ENCODE measurements around the gene GPR37.

DNA sequence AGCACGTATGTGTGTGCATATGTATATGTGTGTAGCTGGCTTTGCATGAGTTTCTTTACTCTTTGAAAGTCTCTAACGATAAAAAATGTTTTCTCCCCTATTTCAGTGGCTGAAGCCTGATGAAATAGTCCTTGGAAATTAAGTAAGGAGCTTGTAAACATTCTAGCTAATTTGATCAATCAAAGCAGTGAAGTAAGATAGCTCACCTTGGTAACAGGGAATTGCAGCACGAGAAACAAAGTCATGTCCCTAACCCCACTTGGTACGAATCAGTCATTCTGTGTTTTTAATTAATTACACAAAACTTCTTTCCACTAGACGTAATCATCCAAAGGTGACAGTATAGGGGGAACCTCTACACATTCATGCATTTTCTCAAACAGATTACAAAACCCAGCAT, 41.5 kb downstream of the GPR37 start:
- TF ChIP-seq, protein P1, sequence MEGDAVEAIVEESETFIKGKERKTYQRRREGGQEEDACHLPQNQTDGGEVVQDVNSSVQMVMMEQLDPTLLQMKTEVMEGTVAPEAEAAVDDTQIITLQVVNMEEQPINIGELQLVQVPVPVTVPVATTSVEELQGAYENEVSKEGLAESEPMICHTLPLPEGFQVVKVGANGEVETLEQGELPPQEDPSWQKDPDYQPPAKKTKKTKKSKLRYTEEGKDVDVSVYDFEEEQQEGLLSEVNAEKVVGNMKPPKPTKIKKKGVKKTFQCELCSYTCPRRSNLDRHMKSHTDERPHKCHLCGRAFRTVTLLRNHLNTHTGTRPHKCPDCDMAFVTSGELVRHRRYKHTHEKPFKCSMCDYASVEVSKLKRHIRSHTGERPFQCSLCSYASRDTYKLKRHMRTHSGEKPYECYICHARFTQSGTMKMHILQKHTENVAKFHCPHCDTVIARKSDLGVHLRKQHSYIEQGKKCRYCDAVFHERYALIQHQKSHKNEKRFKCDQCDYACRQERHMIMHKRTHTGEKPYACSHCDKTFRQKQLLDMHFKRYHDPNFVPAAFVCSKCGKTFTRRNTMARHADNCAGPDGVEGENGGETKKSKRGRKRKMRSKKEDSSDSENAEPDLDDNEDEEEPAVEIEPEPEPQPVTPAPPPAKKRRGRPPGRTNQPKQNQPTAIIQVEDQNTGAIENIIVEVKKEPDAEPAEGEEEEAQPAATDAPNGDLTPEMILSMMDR (IDR thresholded peaks at IDR 0.05), result no peak
- TF ChIP-seq POLR2AphosphoS5 (IDR thresholded peaks at IDR 0.05) (no peak), POLR2A (IDR thresholded peaks at IDR 0.05) (no peak)

All from suprapubic skin (tissue), 4 donors.